ENCODE results near the gene IQGAP2.

GRCh38 chr5:76443066-76443800, 40.1 kb downstream of the IQGAP2 start:
- no peak for TF ChIP-seq CTCF (IDR thresholded peaks at IDR 0.05)
- TF ChIP-seq EP300 (IDR thresholded peaks at IDR 0.05), result no peak
- no peak for TF ChIP-seq POLR2A (IDR thresholded peaks at IDR 0.05)
- no peak for TF ChIP-seq POLR2AphosphoS5 (IDR thresholded peaks at IDR 0.05)
